Central memory CD4-positive, alpha-beta T cell (primary cell): Measurements from ENCODE around the gene CD1B.
"Not testable (repeated sequence)": the region's sequence is repeated elsewhere in the genome, so short reads cannot be mapped to it uniquely, and the experiment has no call there.

Experiments
- DNase-seq: peaks from one replicate; pipeline ENCODE4 v3.0.0; 2022

The CD1B gene

DNA sequence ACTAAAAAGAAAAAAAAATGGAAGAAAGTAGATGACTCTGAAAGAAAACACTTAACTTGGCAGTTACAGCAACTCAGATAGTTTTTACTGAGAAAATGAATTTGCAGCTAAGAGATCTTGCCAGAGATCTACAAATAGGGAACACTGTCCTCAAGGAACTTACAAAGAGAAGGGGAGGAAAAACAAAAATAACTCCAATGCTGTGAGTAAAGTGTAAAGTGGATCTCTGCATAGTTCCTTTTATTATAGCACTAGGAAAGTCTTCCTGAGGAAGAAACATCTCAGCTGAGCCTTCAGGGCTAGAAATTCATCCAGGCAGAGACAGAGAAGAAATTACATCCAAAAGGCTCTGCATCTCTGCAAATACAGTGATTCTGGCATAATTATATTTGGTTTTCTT lies 3.9 kb downstream of the CD1B start:
- DNase-seq = no peak

GRCh38 chr1:158324395-158324794 lies 6.9 kb downstream of the CD1B start:
- no peak for DNase-seq

DNA sequence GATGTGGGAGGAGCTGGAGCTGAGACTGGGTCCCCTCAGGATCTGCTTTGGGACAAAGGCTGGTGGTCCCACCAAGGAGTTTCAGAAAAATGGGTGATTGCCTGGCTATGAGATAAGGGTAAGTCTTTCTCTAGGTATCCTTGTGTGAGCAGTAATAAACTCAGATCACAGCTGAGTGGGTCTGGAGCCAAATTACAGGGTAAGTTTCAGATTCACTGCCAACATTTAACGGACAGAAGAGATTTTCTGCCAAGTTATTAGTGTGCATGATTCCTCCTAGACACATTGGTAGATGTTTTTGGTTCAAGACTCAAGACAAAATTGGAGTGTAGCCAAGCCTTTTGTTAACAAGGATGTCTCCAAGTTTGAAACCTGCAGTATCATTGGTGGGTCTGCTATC lies 7.5 kb downstream of the CD1B start:
- no peak for DNase-seq

DNA sequence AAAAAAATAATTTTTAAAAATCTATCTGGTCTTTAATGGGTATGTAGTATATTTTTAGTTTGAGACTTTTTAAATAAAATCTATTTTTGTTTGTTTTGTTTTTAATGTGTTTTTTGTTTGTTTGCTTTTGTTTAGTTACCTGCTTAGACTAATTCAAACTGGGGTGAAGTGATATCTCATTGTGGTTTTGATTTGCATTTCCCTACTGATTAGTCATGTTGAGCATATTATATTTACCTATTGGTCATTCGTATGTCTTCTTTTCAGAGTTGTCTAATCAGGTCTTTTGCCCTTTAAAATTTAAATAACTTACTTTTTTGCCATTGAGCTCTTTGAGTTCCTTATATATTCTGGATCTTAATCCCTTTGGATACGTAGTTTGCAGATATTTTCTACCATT lies 20.3 kb downstream of the CD1B start:
- DNase-seq = no peak

DNA sequence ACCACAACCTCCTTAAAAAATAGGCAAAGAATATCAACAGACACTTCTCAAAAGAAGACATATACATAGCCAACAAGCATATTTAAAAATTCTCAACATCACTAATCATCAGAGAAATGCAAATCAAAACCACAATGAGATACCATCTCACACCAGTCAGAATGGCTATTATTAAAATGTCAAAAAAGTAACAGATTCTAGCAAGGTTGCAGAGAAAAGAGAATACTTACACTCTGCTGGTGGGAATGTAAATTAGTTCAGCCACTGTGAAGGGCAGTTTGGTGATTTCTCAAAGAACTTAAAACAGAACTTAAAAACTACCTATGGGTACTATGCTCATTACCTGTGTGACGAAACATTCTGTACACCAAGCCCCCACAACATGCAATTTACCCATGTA lies 20.7 kb downstream of the CD1B start:
- no peak for DNase-seq

DNA sequence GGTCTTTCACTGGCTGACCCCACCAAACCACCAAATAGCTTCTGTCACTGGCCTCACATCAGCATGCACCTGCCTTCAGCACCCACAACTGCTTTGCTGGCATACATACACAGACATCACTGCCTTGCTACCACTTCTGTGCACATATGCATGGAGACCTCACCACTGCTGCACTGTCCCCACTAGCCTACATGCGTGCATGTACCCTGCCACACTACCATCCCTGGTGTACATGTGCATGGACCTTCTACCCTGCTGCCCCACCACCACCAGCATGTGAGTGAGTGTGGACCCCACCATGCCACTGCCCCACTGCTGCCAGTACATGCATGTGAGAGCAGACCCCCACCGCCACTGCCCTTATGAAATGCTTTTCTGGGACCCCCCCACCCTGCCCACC lies 35.5 kb downstream of the CD1B start:
- no peak for DNase-seq

GRCh38 chr1:158290321-158290844 lies 40.9 kb downstream of the CD1B start:
- no peak for DNase-seq

GRCh38 chr1:158289811-158290210 lies 41.5 kb downstream of the CD1B start, which contains the start of gene CD1C:
CD1C (plus strand) TSS chr1:158289923; CDS start chr1:158290065, 142 bp downstream.
- DNase-seq = no peak

GRCh38 chr1:158286941-158287346 lies 44.4 kb downstream of the CD1B start:
- no peak for DNase-seq

- DNase-seq = no peak
Observed at GRCh38 chr1:158286487-158286886, 44.8 kb downstream of the CD1B start.

DNA sequence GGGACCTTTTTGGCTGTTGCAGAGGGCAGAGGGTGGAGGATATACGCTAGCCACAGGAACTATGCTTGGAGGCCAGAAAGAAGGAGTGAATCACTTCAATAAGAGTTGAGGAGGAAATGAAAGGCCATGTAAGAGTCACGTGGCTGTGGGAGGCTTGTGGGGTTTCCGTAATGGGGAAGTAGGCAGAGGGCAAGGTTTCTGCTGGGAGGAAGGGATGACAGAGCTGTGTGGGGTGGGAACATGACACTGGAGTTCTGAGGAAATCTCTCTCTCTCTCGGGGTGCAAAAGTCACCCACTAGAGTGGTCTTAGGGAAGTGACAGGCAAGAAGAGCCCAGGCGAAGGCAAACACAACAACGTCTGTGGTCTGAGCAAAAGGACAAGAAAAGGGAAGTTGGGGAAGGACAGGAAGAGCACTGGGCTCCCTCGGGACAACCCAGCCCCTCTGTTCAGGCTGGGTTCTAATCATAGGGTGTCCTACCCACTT lies 45.5 kb downstream of the CD1B start:
- DNase-seq = no peak

DNA sequence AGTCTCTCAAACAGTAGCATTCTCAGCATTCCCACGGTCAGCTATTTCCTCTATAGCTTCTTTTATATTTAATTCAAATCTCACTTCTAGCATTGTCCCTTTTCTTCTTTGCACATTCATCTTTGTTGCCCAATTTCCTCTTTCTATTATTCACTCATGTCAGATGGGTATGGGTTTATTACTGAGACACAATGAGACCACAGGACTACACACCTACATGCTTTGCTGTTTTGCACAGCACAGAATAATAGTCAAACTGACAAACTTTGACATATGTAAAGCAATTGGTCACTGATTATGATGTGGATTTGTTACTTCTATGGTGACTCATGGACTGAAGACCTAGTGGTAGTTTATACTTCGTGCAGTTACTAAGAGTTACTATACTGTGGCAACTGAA lies 47.4 kb downstream of the CD1B start:
- DNase-seq = no peak

- not testable (repeated sequence) for DNase-seq
Observed at GRCh38 chr1:158282421-158282820, 48.9 kb downstream of the CD1B start.
